IMR-90 (cell line): Measurements from ENCODE around the gene OTUB2. TPM values are rescaled to one million over a fixed set of nuclear protein-coding genes. Genes with fewer than 3 reads are reported as not detected.

ENCODE experiments used
- ATAC-seq: fragments of 200-7000 bp; cut with Tn5 transposase; 2 replicates; pipeline ENCODE4 v1.9.1; 2020; ENCODE audit warnings: low read depth, mild to moderate bottlenecking, moderate library complexity
- BruUV-seq: library from RNA; stranded (reverse); fragments of 400-500 nt; replicated peaks from 2 replicates; lab custom pipeline; 2021; lab: Mats Ljungman, UMichigan
- CTCF ChIA-PET: fragments of 300-600 bp; formaldehyde crosslinking; extraction: SDS; loops from one replicate; lab custom pipeline; 2021; ENCODE audit warnings: antibody characterized with exemption; lab: Yijun Ruan, JAX
- POLR2A ChIA-PET: fragments of 300-600 bp; sonication (Branson Sonifier 250); formaldehyde crosslinking; loops from one replicate; lab custom pipeline; 2022; ENCODE audit warnings: antibody characterized with exemption; ENCODE audit not compliant: unreplicated experiment; lab: Charles Lee
- DNase-seq: peaks from one replicate; pipeline ENCODE4 v3.0.0; 2013
- H2AFZ ChIP-seq: replicated peaks from 2 replicates; pipeline ENCODE3; 2013; ENCODE audit warnings: low read length, mild to moderate bottlenecking; ENCODE audit not compliant: poor library complexity
- H2AK5ac ChIP-seq: 2 replicates; pipeline ENCODE4 v1.6.1; 2013; ENCODE audit warnings: low read depth, low read length, inconsistent platforms
- H2AK9ac ChIP-seq: replicated peaks from 2 replicates; pipeline ENCODE3; 2013; ENCODE audit warnings: mild to moderate bottlenecking, low read depth, low read length, moderate library complexity; ENCODE audit not compliant: poor library complexity
- H2BK120ac ChIP-seq: 2 replicates; pipeline ENCODE4 v1.6.1; 2013; ENCODE audit warnings: low read depth, low read length, inconsistent platforms
- H2BK15ac ChIP-seq: 3 replicates; pipeline ENCODE4 v1.6.1; 2013; ENCODE audit warnings: low read depth, low read length, inconsistent platforms
- H2BK20ac ChIP-seq: 2 replicates; pipeline ENCODE4 v1.6.1; 2013; ENCODE audit warnings: low read depth, mild to moderate bottlenecking, inconsistent platforms, low read length, moderate library complexity
- H2BK5ac ChIP-seq: 2 replicates; pipeline ENCODE4 v1.6.1; 2013; ENCODE audit warnings: mild to moderate bottlenecking, low read depth, low read length, inconsistent platforms; ENCODE audit not compliant: poor library complexity, severe bottlenecking
- H3K14ac ChIP-seq: replicated peaks from 2 replicates; pipeline ENCODE4 v1.6.1; 2013; ENCODE audit warnings: low read depth, low read length, inconsistent platforms
- H3K18ac ChIP-seq: 2 replicates; pipeline ENCODE4 v1.6.1; 2013; ENCODE audit warnings: low read depth, low read length, control low read depth
- H3K23ac ChIP-seq: 2 replicates; pipeline ENCODE4 v1.6.1; 2013; ENCODE audit warnings: low read depth, low read length, inconsistent platforms
- H3K27ac ChIP-seq: 2 replicates; pipeline ENCODE4 v1.5.1; 2013; ENCODE audit warnings: mild to moderate bottlenecking, control low read depth, low read length; ENCODE audit not compliant: insufficient read depth
- H3K27me3 ChIP-seq: 2 replicates; pipeline ENCODE4 v1.6.1; 2013; ENCODE audit warnings: low read length; ENCODE audit not compliant: control insufficient read depth, insufficient read depth
- H3K36me3 ChIP-seq: 2 replicates; pipeline ENCODE4 v1.6.1; 2013; ENCODE audit warnings: low read length, mixed read lengths; ENCODE audit not compliant: control insufficient read depth, insufficient read depth
- H3K4ac ChIP-seq: 2 replicates; pipeline ENCODE4 v1.6.1; 2013; ENCODE audit warnings: low read depth, low read length, inconsistent platforms
- H3K4me1 ChIP-seq: 2 replicates; pipeline ENCODE4 v1.6.1; 2013; ENCODE audit warnings: low read length, mixed read lengths; ENCODE audit not compliant: control insufficient read depth, insufficient read depth
- H3K4me2 ChIP-seq: 2 replicates; pipeline ENCODE4 v1.6.1; 2013; ENCODE audit warnings: low read depth, mild to moderate bottlenecking, control low read depth, low read length, moderate library complexity
- H3K4me3 ChIP-seq: 2 replicates; pipeline ENCODE4 v1.5.1; 2013; ENCODE audit warnings: low read depth, mild to moderate bottlenecking, control low read depth, low read length, moderate library complexity; ENCODE audit not compliant: insufficient read depth
- H3K56ac ChIP-seq: 2 replicates; pipeline ENCODE4 v1.6.1; 2013; ENCODE audit warnings: low read length, inconsistent platforms; ENCODE audit not compliant: insufficient read depth; ENCODE audit errors: extremely low read depth
- H3K79me1 ChIP-seq, 2 experiments: 2 replicates each; pipeline ENCODE4 v1.6.1; 2013; ENCODE audit warnings: low read length in 2 of 2, inconsistent platforms in 1 of 2, low read depth in 1 of 2
- H3K9ac ChIP-seq: 2 replicates; pipeline ENCODE4 v1.6.1; 2013; ENCODE audit warnings: low read depth, low read length, control low read depth
- H3K9me1 ChIP-seq: 2 replicates; pipeline ENCODE4 v1.6.1; 2013; ENCODE audit warnings: low read length, inconsistent platforms; ENCODE audit not compliant: insufficient read depth
- H3K9me3 ChIP-seq: 2 replicates; pipeline ENCODE4 v1.6.1; 2013; ENCODE audit warnings: low read length; ENCODE audit not compliant: control insufficient read depth, insufficient read depth
- H4K20me1 ChIP-seq: 2 replicates; pipeline ENCODE4 v1.6.1; 2013; ENCODE audit warnings: low read length, inconsistent platforms; ENCODE audit not compliant: insufficient read depth
- H4K5ac ChIP-seq: 2 replicates; pipeline ENCODE4 v1.6.1; 2013; ENCODE audit warnings: mild to moderate bottlenecking, low read depth, low read length, control low read depth
- H4K8ac ChIP-seq, 2 experiments: 2 replicates each; pipeline ENCODE4 v1.6.1; 2013; ENCODE audit warnings: low read depth in 2 of 2, low read length in 2 of 2, control low read depth in 1 of 2, inconsistent platforms in 1 of 2
- H4K91ac ChIP-seq: 2 replicates; pipeline ENCODE4 v1.6.1; 2013; ENCODE audit warnings: low read depth, low read length, inconsistent platforms; ENCODE audit not compliant: insufficient read depth
- BHLHE40 ChIP-seq: fragments of 150-350 bp; IDR thresholded peaks from 2 replicates; pipeline ENCODE4 v1.6.1; 2016; ENCODE audit warnings: mild to moderate bottlenecking, low read depth, low read length
- CEBPB ChIP-seq: IDR thresholded peaks from 2 replicates; pipeline ENCODE4 v1.6.1; 2012; ENCODE audit warnings: low read depth, low read length, improper control_type of control experiment
- CHD1 ChIP-seq: IDR thresholded peaks from 2 replicates; pipeline ENCODE4 v1.6.1; 2012; ENCODE audit warnings: low read depth, low read length, improper control_type of control experiment
- FOS ChIP-seq: fragments of 150-350 bp; IDR thresholded peaks from 2 replicates; pipeline ENCODE4 v1.6.1; 2016; ENCODE audit warnings: low read depth, low read length
- MAFK ChIP-seq: IDR thresholded peaks from 2 replicates; pipeline ENCODE4 v1.6.1; 2012; ENCODE audit warnings: low read depth, low read length, improper control_type of control experiment
- MXI1 ChIP-seq: IDR thresholded peaks from 2 replicates; pipeline ENCODE4 v1.6.1; 2012; ENCODE audit warnings: low read depth, mild to moderate bottlenecking, low read length, moderate library complexity, borderline replicate concordance
- NFE2L2 ChIP-seq: fragments of 150-350 bp; IDR thresholded peaks from 2 replicates; pipeline ENCODE4 v1.6.1; 2016; ENCODE audit warnings: low read depth, mild to moderate bottlenecking, low read length
- POLR2A ChIP-seq: IDR thresholded peaks from 2 replicates; pipeline ENCODE4 v1.6.1; 2012; ENCODE audit warnings: mild to moderate bottlenecking, low read depth, low read length
- RAD21 ChIP-seq: IDR thresholded peaks from 2 replicates; pipeline ENCODE4 v1.6.1; 2012; ENCODE audit warnings: low read length, improper control_type of control experiment
- RCOR1 ChIP-seq: IDR thresholded peaks from 2 replicates; pipeline ENCODE4 v1.6.1; 2012; ENCODE audit warnings: mild to moderate bottlenecking, low read length, improper control_type of control experiment; ENCODE audit not compliant: insufficient replicate concordance
- RFX5 ChIP-seq: IDR thresholded peaks from 2 replicates; pipeline ENCODE4 v1.8.0; 2012; ENCODE audit warnings: low read depth, mild to moderate bottlenecking, low read length, moderate library complexity
- SMC3 ChIP-seq: fragments of 150-350 bp; IDR thresholded peaks from 2 replicates; pipeline ENCODE4 v1.6.1; 2016; ENCODE audit warnings: low read depth, mild to moderate bottlenecking, antibody characterized with exemption, low read length, moderate library complexity
- WGBS, 2 experiments: methylation state at CpG; one replicate each; pipeline versions ENCODE4 v1.1.5 to v1.1.7; 2013; ENCODE audit warnings: missing lambda C conversion rate in 2 of 2; ENCODE audit not compliant: insufficient read length in 1 of 2; ENCODE audit errors: extremely low coverage in 2 of 2; 5-methylcytosine and 5-hydroxymethylcytosine counted together
- dilution Hi-C: fragments of 300-500 bp; cut with HindIII; formaldehyde crosslinking; loops from one replicate; pipeline ENCODE4 v1.14.3; 2018; ENCODE audit warnings: low sequenced_read_pairs; ENCODE audit not compliant: unreplicated experiment
- in situ Hi-C: fragments of 300-500 bp; cut with MboI; formaldehyde crosslinking; loops from 3 replicates; pipeline ENCODE4 v1.14.3; 2019; ENCODE audit warnings: low sequenced_read_pairs, inconsistent platforms, mixed read lengths
- intact Hi-C: fragments of 100-400 bp; cut with micrococcal nuclease; formaldehyde crosslinking; loops from 2 replicates; pipeline ENCODE4 v1.10.0; 2022
- polyA plus RNA-seq, 3 experiments: library from polyadenylated mRNA; depleted of rRNA; stranded (reverse); fragments of >200 nt; gene quantifications; 2 replicates each; pipeline ENCODE4 v1.2.3, GENCODE V29; 2012; ENCODE audit warnings: low replicate concordance in 1 of 3
- total RNA-seq: library from RNA; depleted of rRNA; stranded (reverse); fragments of >200 nt; gene quantifications from 2 replicates; pipeline ENCODE4 v1.2.3, GENCODE V29; 2012
- TF ChIP-seq, protein P1 (sequence below): fragments of 150-350 bp; IDR thresholded peaks from 2 replicates; pipeline ENCODE4 v1.6.1; 2017; ENCODE audit warnings: mild to moderate bottlenecking, antibody characterized with exemption, low read length, low read depth
- TF ChIP-seq, protein P2 (sequence below): fragments of 150-350 bp; IDR thresholded peaks from 2 replicates; pipeline ENCODE4 v1.6.1; 2016; ENCODE audit warnings: low read depth, mild to moderate bottlenecking, low read length, moderate library complexity, borderline replicate concordance
- TF ChIP-seq, protein P3 (sequence below): conservative IDR thresholded peaks from 2 replicates; pipeline ENCODE4 v1.5.1; 2012; ENCODE audit warnings: mild to moderate bottlenecking, low read depth, low read length, improper control_type of control experiment

OTUB2 gene
- total and polyA plus RNA-seq, 2 of the 4 experiments (the other 2 are of a cell fraction), result 1.1 to 2.5 TPM

DNA sequence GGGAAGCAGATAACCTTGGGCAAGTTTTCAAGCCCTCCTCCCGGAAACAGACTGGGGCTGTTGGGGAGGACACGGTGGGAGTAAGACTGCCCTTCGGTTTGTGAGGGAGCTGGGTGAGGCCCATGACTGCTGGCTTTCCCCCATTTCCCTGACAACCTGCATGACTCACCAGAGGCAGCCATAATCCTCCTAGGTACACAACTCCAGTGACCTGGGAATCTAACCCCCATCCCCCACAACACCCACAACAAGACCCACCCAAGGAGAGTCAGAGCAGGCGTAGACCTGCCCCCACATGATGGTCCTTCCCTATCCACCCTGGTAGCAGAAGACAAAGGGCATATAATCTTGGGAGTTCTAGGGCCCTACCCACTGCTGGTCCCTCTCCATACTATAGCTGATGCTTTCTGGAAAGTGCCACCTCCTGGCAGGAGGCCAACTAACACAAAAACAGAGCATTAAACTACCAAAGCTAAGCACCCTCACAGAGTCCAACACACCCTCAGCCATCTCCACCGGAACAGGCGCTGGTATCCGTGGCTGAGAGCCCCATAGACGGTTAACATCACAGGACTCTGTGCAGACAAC, 40.0 kb downstream of the OTUB2 start:
- no peak overlapping the region for H3K18ac ChIP-seq
- H2BK5ac ChIP-seq, result no peak overlapping the region
- H3K9ac ChIP-seq, result no peak overlapping the region
- ChIA-PET POLR2A (no interaction called here), CTCF (interaction anchor here (0.7 kb wide), 1 partner anchor 9 kb away, joined by 3 read pairs; no protein-coding TSS in a partner anchor)
- no peak overlapping the region for H3K4ac ChIP-seq
- no peak overlapping the region for H2BK15ac ChIP-seq
- in situ Hi-C loops (no loop called here), dilution Hi-C loops (no loop called here), intact Hi-C loops (no loop called here)
- no peak overlapping the region for H3K27ac ChIP-seq
- DNase-seq (no peak), ATAC-seq (no peak)
- H4K91ac ChIP-seq, result no peak overlapping the region
- H4K8ac ChIP-seq, result no peak overlapping the region
- peaks cover 2% of the 10 kb centered on the region; the same call in 1 of the 2 replicates for H3K9me3 ChIP-seq
- BruUV-seq, result no TSS peak
- no peaks in the 10 kb centered on the region for H3K27me3 ChIP-seq
- H2AK9ac ChIP-seq, result no peak overlapping the region
- H3K4me1 ChIP-seq, result peaks cover 7% of the 10 kb centered on the region
- H4K5ac ChIP-seq, result no peak overlapping the region
- H3K9me1 ChIP-seq, result peaks cover 15% of the 10 kb centered on the region
- no peak overlapping the region for H3K4me2 ChIP-seq
- H3K56ac ChIP-seq, result no peak overlapping the region
- H3K4me3 ChIP-seq, result no peak overlapping the region
- no peak overlapping the region for H2AFZ ChIP-seq
- H2BK120ac ChIP-seq, result no peak overlapping the region
- TF ChIP-seq CEBPB, result no peak
- TF ChIP-seq, protein P1, sequence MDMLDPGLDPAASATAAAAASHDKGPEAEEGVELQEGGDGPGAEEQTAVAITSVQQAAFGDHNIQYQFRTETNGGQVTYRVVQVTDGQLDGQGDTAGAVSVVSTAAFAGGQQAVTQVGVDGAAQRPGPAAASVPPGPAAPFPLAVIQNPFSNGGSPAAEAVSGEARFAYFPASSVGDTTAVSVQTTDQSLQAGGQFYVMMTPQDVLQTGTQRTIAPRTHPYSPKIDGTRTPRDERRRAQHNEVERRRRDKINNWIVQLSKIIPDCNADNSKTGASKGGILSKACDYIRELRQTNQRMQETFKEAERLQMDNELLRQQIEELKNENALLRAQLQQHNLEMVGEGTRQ, result no peak
- no peak for TF ChIP-seq RFX5
- TF ChIP-seq RAD21, result no peak
- TF ChIP-seq, protein P2, sequence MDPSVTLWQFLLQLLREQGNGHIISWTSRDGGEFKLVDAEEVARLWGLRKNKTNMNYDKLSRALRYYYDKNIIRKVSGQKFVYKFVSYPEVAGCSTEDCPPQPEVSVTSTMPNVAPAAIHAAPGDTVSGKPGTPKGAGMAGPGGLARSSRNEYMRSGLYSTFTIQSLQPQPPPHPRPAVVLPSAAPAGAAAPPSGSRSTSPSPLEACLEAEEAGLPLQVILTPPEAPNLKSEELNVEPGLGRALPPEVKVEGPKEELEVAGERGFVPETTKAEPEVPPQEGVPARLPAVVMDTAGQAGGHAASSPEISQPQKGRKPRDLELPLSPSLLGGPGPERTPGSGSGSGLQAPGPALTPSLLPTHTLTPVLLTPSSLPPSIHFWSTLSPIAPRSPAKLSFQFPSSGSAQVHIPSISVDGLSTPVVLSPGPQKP, result no peak
- TF ChIP-seq RCOR1, result no peak
- no peak for TF ChIP-seq POLR2A
- no peak for TF ChIP-seq MAFK
- no peak for TF ChIP-seq FOS
- TF ChIP-seq, protein P3, sequence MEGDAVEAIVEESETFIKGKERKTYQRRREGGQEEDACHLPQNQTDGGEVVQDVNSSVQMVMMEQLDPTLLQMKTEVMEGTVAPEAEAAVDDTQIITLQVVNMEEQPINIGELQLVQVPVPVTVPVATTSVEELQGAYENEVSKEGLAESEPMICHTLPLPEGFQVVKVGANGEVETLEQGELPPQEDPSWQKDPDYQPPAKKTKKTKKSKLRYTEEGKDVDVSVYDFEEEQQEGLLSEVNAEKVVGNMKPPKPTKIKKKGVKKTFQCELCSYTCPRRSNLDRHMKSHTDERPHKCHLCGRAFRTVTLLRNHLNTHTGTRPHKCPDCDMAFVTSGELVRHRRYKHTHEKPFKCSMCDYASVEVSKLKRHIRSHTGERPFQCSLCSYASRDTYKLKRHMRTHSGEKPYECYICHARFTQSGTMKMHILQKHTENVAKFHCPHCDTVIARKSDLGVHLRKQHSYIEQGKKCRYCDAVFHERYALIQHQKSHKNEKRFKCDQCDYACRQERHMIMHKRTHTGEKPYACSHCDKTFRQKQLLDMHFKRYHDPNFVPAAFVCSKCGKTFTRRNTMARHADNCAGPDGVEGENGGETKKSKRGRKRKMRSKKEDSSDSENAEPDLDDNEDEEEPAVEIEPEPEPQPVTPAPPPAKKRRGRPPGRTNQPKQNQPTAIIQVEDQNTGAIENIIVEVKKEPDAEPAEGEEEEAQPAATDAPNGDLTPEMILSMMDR, result no peak
- TF ChIP-seq NFE2L2, result no peak
- no peak for TF ChIP-seq SMC3
- TF ChIP-seq BHLHE40, result no peak
- TF ChIP-seq MXI1, result no peak
- no peak for TF ChIP-seq CHD1
- H3K23ac ChIP-seq, result no peak overlapping the region
- WGBS, 2 experiments, result 90% methylated on average over 2 of the region's 8 CpGs; no CpG with 5 or more reads in 1 of the 2 experiments
- peaks cover 18 to 48% of the 10 kb centered on the region in 2 experiments; a peak in 3 of 4 replicates for H3K79me1 ChIP-seq
- no peak overlapping the region; the same call in 1 of the 2 replicates for H3K14ac ChIP-seq
- H2AK5ac ChIP-seq, result no peak overlapping the region
- H3K36me3 ChIP-seq, result peaks cover 8% of the 10 kb centered on the region
- H2BK20ac ChIP-seq, result no peak overlapping the region
- H4K20me1 ChIP-seq, result peaks cover 46% of the 10 kb centered on the region
